B cell (primary cell): ENCODE measurements around the gene PPFIA4.

Experiments used
- EZH2 ChIP-seq: IDR thresholded peaks from 2 replicates; pipeline ENCODE4 v1.6.1; 2012; ENCODE audit warnings: borderline replicate concordance, low read depth, mild to moderate bottlenecking, moderate library complexity, low read length; ENCODE audit not compliant: insufficient read depth, poor library complexity, severe bottlenecking
- TF ChIP-seq, protein P1 (sequence below): fragments of 200-600 bp; IDR thresholded peaks from one replicate; pipeline ENCODE4 v1.8.0; 2022; ENCODE audit warnings: antibody characterized with exemption, mild to moderate bottlenecking

DNA sequence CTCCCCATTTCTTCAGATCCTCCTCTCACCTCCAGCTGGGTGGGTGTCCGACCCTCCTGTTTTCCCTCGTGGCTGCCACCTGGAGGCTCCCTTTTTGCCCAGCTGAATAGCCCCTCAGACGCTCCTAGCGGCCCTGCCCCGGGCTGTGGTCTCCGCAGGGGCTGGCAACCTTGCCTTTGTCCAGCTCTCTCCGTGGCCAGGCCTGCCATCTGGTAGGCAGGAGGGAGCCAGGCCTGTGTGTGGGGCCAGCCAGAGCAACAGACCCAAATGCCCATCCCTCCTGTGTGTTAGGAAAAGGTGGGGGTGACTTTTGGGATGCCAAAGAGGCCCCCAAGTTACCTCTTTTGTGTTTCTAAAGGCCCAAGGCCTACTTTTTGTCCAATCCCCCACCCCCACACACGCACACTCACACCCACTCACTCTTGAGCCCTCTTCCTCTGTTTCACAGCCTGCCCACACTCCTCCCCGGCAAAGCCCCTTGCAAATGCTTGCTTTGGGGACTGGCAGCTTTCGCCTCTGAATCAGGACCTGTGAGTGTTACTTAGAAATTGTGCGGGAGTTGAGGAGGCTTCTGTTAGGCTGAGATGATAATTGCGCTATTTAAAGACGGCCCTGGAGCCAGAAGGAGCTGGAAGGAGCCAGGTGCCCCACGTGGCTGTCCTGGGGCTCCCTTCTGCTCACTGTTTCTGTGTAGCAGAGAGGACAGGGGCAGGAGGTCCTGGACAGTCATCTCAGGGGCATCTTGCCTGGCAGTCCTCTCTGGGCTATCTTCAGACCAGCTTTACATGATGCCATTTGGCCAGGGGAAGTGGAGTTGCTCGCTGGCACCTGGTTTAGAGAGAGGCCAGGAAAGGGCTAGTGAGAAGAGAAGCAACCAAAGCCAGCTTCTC is 9.1 kb downstream of the PPFIA4 start:
- no peak for TF ChIP-seq EZH2
- TF ChIP-seq, protein P1, sequence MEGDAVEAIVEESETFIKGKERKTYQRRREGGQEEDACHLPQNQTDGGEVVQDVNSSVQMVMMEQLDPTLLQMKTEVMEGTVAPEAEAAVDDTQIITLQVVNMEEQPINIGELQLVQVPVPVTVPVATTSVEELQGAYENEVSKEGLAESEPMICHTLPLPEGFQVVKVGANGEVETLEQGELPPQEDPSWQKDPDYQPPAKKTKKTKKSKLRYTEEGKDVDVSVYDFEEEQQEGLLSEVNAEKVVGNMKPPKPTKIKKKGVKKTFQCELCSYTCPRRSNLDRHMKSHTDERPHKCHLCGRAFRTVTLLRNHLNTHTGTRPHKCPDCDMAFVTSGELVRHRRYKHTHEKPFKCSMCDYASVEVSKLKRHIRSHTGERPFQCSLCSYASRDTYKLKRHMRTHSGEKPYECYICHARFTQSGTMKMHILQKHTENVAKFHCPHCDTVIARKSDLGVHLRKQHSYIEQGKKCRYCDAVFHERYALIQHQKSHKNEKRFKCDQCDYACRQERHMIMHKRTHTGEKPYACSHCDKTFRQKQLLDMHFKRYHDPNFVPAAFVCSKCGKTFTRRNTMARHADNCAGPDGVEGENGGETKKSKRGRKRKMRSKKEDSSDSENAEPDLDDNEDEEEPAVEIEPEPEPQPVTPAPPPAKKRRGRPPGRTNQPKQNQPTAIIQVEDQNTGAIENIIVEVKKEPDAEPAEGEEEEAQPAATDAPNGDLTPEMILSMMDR, result no peak
